ENCODE results near the gene DSCAM.

The DSCAM gene

DNA sequence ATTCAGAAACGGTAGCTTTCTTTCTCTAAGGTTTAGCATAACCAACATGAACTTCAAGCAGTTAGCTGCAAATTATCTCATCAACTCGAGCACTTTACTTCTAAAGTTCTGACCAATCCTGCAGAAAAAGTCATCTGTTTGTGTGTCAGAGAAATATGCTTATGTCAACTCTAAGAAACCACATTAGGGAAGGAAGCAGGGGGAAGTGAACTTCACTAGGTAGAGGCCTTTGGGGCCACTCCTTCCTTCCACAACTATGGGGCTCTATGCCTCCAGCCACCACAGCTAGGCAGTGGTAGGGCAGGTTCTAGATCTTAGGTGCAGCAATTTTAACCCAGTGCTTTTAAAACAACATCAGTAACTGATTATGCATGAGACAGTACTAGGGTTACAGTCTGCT, 375.9 kb downstream of the DSCAM start:
- H2AK5ac ChIP-seq (ENCODE audit: low read length) = no peak overlapping the region
- no peak overlapping the region for H3K23ac ChIP-seq (ENCODE audit: low read length)
- H3K4ac ChIP-seq (ENCODE audit: low read depth, low read length) = no peak overlapping the region
- no peak overlapping the region for H3K9ac ChIP-seq (ENCODE audit: low read length)
- no peaks in the 10 kb centered on the region for H3K27me3 ChIP-seq (ENCODE audit: insufficient read depth, low read length, poor library complexity)
- no peaks in the 10 kb centered on the region for H3K36me3 ChIP-seq (ENCODE audit: control insufficient read depth, insufficient read depth, low read length)
- H3K79me2 ChIP-seq (ENCODE audit: control insufficient read depth, insufficient read depth, low read length) = no peaks in the 10 kb centered on the region
- WGBS (ENCODE audit: extremely low coverage, insufficient coverage, low lambda C conversion rate) = no CpG with 5 or more reads among the region's 2 CpGs
- no peak overlapping the region for H3K4me2 ChIP-seq (ENCODE audit: low read length)
- no peak overlapping the region for H3K27ac ChIP-seq (ENCODE audit: low read depth, low read length)
- no peak overlapping the region for H4K5ac ChIP-seq (ENCODE audit: low read length)
- no peak overlapping the region for H4K8ac ChIP-seq (ENCODE audit: low read depth, low read length)
- no peak overlapping the region for H2BK120ac ChIP-seq (ENCODE audit: low read depth, low read length)
- no peaks in the 10 kb centered on the region for H3K79me1 ChIP-seq (ENCODE audit: low read length)
- DNase-seq = no peak
- no peak overlapping the region for H2BK5ac ChIP-seq (ENCODE audit: low read length)
- H2BK15ac ChIP-seq (replicated peaks; ENCODE audit: low read depth) = no peak overlapping the region
- no peak overlapping the region for H3K56ac ChIP-seq (ENCODE audit: low read length)
- H3K4me1 ChIP-seq (ENCODE audit: control insufficient read depth, low read depth, low read length) = no peaks in the 10 kb centered on the region
- no peak overlapping the region for H3K18ac ChIP-seq (ENCODE audit: low read length)
- H3K4me3 ChIP-seq (ENCODE audit: low read length) = no peak overlapping the region

DNA sequence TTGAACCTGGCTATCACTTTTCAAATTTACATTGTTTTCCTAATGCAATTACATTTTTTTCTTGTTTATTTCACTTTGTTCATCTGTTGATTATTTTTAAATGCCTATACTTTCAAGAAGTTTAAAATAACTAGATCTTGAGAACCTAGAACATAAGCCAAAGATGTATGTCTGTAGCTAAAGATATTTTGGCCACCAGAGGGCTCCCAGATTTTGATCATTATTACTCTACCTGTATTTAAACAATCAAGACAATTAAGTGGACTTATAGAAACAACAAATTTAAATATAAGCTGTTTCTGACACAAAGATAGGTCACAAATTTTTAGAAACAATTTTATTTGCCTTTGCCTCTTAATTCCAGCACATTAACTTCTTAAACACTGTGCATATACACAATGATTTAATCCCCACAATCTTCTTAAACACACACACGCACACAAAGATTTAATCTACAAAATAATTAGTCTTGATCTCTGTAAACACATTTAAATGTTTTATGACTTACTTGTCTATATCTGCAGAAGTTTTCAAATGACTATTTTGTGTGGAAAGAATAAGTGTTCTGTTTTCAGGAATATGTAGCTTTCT, 380.0 kb downstream of the DSCAM start:
- no peak overlapping the region for H3K4me3 ChIP-seq (ENCODE audit: low read length)
- H3K79me1 ChIP-seq (ENCODE audit: low read length) = no peaks in the 10 kb centered on the region
- no peak overlapping the region for H4K5ac ChIP-seq (ENCODE audit: low read length)
- no peak overlapping the region for H2BK120ac ChIP-seq (ENCODE audit: low read depth, low read length)
- H3K23ac ChIP-seq (ENCODE audit: low read length) = no peak overlapping the region
- no peak overlapping the region for H3K27ac ChIP-seq (ENCODE audit: low read depth, low read length)
- H3K4ac ChIP-seq (ENCODE audit: low read depth, low read length) = no peak overlapping the region
- no peak overlapping the region for H2BK5ac ChIP-seq (ENCODE audit: low read length)
- H3K18ac ChIP-seq (ENCODE audit: low read length) = no peak overlapping the region
- no peaks in the 10 kb centered on the region for H3K36me3 ChIP-seq (ENCODE audit: control insufficient read depth, insufficient read depth, low read length)
- no peak overlapping the region for H3K4me2 ChIP-seq (ENCODE audit: low read length)
- no peaks in the 10 kb centered on the region for H3K79me2 ChIP-seq (ENCODE audit: control insufficient read depth, insufficient read depth, low read length)
- no peak overlapping the region for H4K8ac ChIP-seq (ENCODE audit: low read depth, low read length)
- 100% methylated on average over 1 of the region's 1 CpG for WGBS (ENCODE audit: extremely low coverage, insufficient coverage, low lambda C conversion rate)
- no peak overlapping the region for H3K56ac ChIP-seq (ENCODE audit: low read length)
- H3K4me1 ChIP-seq (ENCODE audit: control insufficient read depth, low read depth, low read length) = no peaks in the 10 kb centered on the region
- H3K27me3 ChIP-seq (ENCODE audit: insufficient read depth, low read length, poor library complexity) = no peaks in the 10 kb centered on the region
- H2AK5ac ChIP-seq (ENCODE audit: low read length) = no peak overlapping the region
- H3K9ac ChIP-seq (ENCODE audit: low read length) = no peak overlapping the region
- peak; percentile 32 for DNase-seq
- H2BK15ac ChIP-seq (replicated peaks; ENCODE audit: low read depth) = no peak overlapping the region

DNA sequence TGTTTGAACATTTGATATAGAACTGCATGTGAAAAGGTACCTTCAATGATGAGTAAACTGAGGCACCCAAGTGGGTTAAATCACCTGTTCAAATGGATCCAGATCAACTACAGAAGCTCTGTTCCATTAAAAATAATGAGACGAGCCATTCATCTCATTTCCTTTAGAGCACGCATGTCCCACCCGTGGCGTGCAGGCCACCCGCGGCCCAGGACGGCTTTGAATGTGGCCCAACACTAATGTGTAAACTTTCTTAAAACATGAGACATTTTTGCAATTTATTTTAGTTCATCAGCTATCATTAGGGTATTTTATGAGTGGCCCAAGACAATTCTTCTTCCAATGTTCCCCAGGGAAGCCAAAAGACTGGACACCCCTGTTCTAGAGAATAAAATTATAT, 381.6 kb downstream of the DSCAM start:
- DNase-seq = no peak
- H3K4me2 ChIP-seq (ENCODE audit: low read length) = no peak overlapping the region
- no CpG with 5 or more reads among the region's 7 CpGs for WGBS (ENCODE audit: extremely low coverage, insufficient coverage, low lambda C conversion rate)
- no peak overlapping the region for H4K5ac ChIP-seq (ENCODE audit: low read length)
- H2AK5ac ChIP-seq (ENCODE audit: low read length) = no peak overlapping the region
- no peaks in the 10 kb centered on the region for H3K36me3 ChIP-seq (ENCODE audit: control insufficient read depth, insufficient read depth, low read length)
- no peaks in the 10 kb centered on the region for H3K79me1 ChIP-seq (ENCODE audit: low read length)
- H2BK5ac ChIP-seq (ENCODE audit: low read length) = no peak overlapping the region
- H3K4ac ChIP-seq (ENCODE audit: low read depth, low read length) = no peak overlapping the region
- no peak overlapping the region for H3K4me3 ChIP-seq (ENCODE audit: low read length)
- H2BK120ac ChIP-seq (ENCODE audit: low read depth, low read length) = no peak overlapping the region
- no peak overlapping the region for H3K23ac ChIP-seq (ENCODE audit: low read length)
- no peak overlapping the region for H2BK15ac ChIP-seq (replicated peaks; ENCODE audit: low read depth)
- no peak overlapping the region for H3K18ac ChIP-seq (ENCODE audit: low read length)
- H3K9ac ChIP-seq (ENCODE audit: low read length) = no peak overlapping the region
- H3K4me1 ChIP-seq (ENCODE audit: control insufficient read depth, low read depth, low read length) = peaks cover 5% of the 10 kb centered on the region
- H4K8ac ChIP-seq (ENCODE audit: low read depth, low read length) = no peak overlapping the region
- no peak overlapping the region for H3K27ac ChIP-seq (ENCODE audit: low read depth, low read length)
- H3K27me3 ChIP-seq (ENCODE audit: insufficient read depth, low read length, poor library complexity) = no peaks in the 10 kb centered on the region
- no peaks in the 10 kb centered on the region for H3K79me2 ChIP-seq (ENCODE audit: control insufficient read depth, insufficient read depth, low read length)
- H3K56ac ChIP-seq (ENCODE audit: low read length) = no peak overlapping the region

DNA sequence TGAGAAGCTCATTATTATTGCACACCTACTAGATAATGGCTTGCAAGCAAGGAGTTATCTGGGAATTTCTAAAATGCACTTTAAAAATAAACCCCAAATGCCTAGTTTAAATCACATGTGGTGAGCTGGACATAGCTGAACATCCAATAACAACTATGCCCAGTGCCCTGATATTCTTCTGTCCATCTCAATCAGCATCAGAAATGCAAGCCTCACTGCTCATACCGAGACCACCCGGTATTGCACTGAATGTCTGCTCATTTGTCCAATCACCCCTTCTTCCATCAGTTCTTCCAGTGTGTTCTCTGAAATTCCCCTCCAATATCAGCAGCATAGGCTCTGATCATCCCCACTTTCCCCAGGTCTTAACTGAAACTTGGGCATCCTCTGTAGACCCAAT, 383.8 kb downstream of the DSCAM start:
- no peak for DNase-seq
- Histone ChIP-seq H4K5ac (ENCODE audit: low read length) (no peak overlapping the region), H3K79me1 (ENCODE audit: low read length) (no peaks in the 10 kb centered on the region), H3K4me3 (ENCODE audit: low read length) (no peak overlapping the region), H2BK120ac (ENCODE audit: low read depth, low read length) (no peak overlapping the region), H3K79me2 (ENCODE audit: control insufficient read depth, insufficient read depth, low read length) (no peaks in the 10 kb centered on the region), H3K27ac (ENCODE audit: low read depth, low read length) (no peak overlapping the region), H3K9ac (ENCODE audit: low read length) (no peak overlapping the region), H3K23ac (ENCODE audit: low read length) (no peak overlapping the region), H2BK5ac (ENCODE audit: low read length) (no peak overlapping the region), H3K18ac (ENCODE audit: low read length) (no peak overlapping the region), H4K8ac (ENCODE audit: low read depth, low read length) (no peak overlapping the region), H2BK15ac (replicated peaks; ENCODE audit: low read depth) (no peak overlapping the region), H3K56ac (ENCODE audit: low read length) (no peak overlapping the region), H3K36me3 (ENCODE audit: control insufficient read depth, insufficient read depth, low read length) (no peaks in the 10 kb centered on the region), H3K27me3 (ENCODE audit: insufficient read depth, low read length, poor library complexity) (no peaks in the 10 kb centered on the region), H3K4ac (ENCODE audit: low read depth, low read length) (no peak overlapping the region), H3K4me1 (ENCODE audit: control insufficient read depth, low read depth, low read length) (peaks cover 5% of the 10 kb centered on the region), H2AK5ac (ENCODE audit: low read length) (no peak overlapping the region), H3K4me2 (ENCODE audit: low read length) (no peak overlapping the region)
- WGBS (ENCODE audit: extremely low coverage, insufficient coverage, low lambda C conversion rate) = no CpG with 5 or more reads among the region's 2 CpGs

DNA sequence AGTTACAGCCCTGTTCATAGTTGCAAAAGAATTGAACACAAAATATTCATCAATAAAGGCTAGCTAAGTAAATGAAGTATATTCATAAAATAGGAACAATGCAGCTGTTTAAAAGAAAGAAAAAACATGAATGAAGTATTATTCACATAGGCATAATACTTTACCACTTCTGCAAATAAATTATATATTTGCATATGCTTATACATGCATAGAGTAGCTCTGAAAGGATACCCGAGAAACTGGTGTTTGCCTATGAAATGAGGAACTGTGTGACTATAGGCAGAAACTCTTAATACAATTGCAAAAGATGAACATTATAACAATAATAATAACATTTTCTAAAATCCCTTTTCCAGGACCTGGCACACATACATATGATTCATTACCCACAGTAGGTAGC, 385.9 kb downstream of the DSCAM start:
- Histone ChIP-seq H3K4me1 (ENCODE audit: control insufficient read depth, low read depth, low read length) (peaks cover 5% of the 10 kb centered on the region), H3K4me2 (ENCODE audit: low read length) (no peak overlapping the region), H2BK15ac (replicated peaks; ENCODE audit: low read depth) (no peak overlapping the region), H2AK5ac (ENCODE audit: low read length) (no peak overlapping the region), H3K4me3 (ENCODE audit: low read length) (no peak overlapping the region), H3K36me3 (ENCODE audit: control insufficient read depth, insufficient read depth, low read length) (no peaks in the 10 kb centered on the region), H3K23ac (ENCODE audit: low read length) (no peak overlapping the region), H4K8ac (ENCODE audit: low read depth, low read length) (no peak overlapping the region), H3K4ac (ENCODE audit: low read depth, low read length) (no peak overlapping the region), H3K79me1 (ENCODE audit: low read length) (no peaks in the 10 kb centered on the region), H3K56ac (ENCODE audit: low read length) (no peak overlapping the region), H3K27ac (ENCODE audit: low read depth, low read length) (no peak overlapping the region), H2BK120ac (ENCODE audit: low read depth, low read length) (no peak overlapping the region), H2BK5ac (ENCODE audit: low read length) (no peak overlapping the region), H3K9ac (ENCODE audit: low read length) (no peak overlapping the region), H4K5ac (ENCODE audit: low read length) (no peak overlapping the region), H3K79me2 (ENCODE audit: control insufficient read depth, insufficient read depth, low read length) (no peaks in the 10 kb centered on the region), H3K27me3 (ENCODE audit: insufficient read depth, low read length, poor library complexity) (no peaks in the 10 kb centered on the region), H3K18ac (ENCODE audit: low read length) (no peak overlapping the region)
- WGBS (ENCODE audit: extremely low coverage, insufficient coverage, low lambda C conversion rate) = no CpG with 5 or more reads among the region's 1 CpG
- no peak for DNase-seq

DNA sequence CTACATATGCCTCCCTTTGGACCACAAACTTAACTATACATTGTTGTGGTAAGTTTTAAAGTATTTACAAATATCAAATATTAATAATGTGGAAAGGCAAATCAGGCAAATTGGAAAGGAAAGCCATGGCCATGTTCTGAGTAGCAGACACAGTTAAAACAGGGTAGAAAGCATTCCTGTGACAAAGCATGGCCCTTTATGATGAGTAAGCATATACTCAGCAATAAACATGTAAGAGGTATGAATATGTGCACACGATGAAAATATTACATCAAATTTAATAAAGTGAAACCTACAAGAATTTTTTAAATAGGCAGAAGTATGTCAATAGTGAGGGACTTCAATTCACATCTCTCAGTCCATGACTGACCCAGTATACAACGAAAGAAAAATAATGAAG, 389.2 kb downstream of the DSCAM start:
- H3K79me2 ChIP-seq (ENCODE audit: control insufficient read depth, insufficient read depth, low read length) = no peaks in the 10 kb centered on the region
- H3K27ac ChIP-seq (ENCODE audit: low read depth, low read length) = no peak overlapping the region
- no peak overlapping the region for H4K8ac ChIP-seq (ENCODE audit: low read depth, low read length)
- no peak overlapping the region for H3K4me3 ChIP-seq (ENCODE audit: low read length)
- H2BK5ac ChIP-seq (ENCODE audit: low read length) = no peak overlapping the region
- no peaks in the 10 kb centered on the region for H3K79me1 ChIP-seq (ENCODE audit: low read length)
- no peak overlapping the region for H2AK5ac ChIP-seq (ENCODE audit: low read length)
- no CpG with 5 or more reads among the region's 2 CpGs for WGBS (ENCODE audit: extremely low coverage, insufficient coverage, low lambda C conversion rate)
- no peak overlapping the region for H3K56ac ChIP-seq (ENCODE audit: low read length)
- no peaks in the 10 kb centered on the region for H3K27me3 ChIP-seq (ENCODE audit: insufficient read depth, low read length, poor library complexity)
- H3K4ac ChIP-seq (ENCODE audit: low read depth, low read length) = no peak overlapping the region
- no peak overlapping the region for H4K5ac ChIP-seq (ENCODE audit: low read length)
- no peaks in the 10 kb centered on the region for H3K36me3 ChIP-seq (ENCODE audit: control insufficient read depth, insufficient read depth, low read length)
- H3K9ac ChIP-seq (ENCODE audit: low read length) = no peak overlapping the region
- no peak for DNase-seq
- H3K4me1 ChIP-seq (ENCODE audit: control insufficient read depth, low read depth, low read length) = peaks cover 5% of the 10 kb centered on the region
- no peak overlapping the region for H3K4me2 ChIP-seq (ENCODE audit: low read length)
- H3K18ac ChIP-seq (ENCODE audit: low read length) = no peak overlapping the region
- H2BK15ac ChIP-seq (replicated peaks; ENCODE audit: low read depth) = no peak overlapping the region
- no peak overlapping the region for H3K23ac ChIP-seq (ENCODE audit: low read length)
- no peak overlapping the region for H2BK120ac ChIP-seq (ENCODE audit: low read depth, low read length)
